Natural killer cell (primary cell): ENCODE results near the gene RPL41. TPM values are rescaled to one million over a fixed set of nuclear protein-coding genes. Genes with fewer than 3 reads are reported as not detected.
"Not testable (repeated sequence)": the region's sequence is repeated elsewhere in the genome, so short reads cannot be mapped to it uniquely, and the experiment has no call there.

Experiments used
- ATAC-seq, 3 donors: fragments of 150-1000 bp in 2 of 3; fragments of 200-7000 bp in 1 of 3; cut with Tn5 transposase; 1 replicate in 1 of 3; 2 replicates in 2 of 3; pipeline ENCODE4 v1.10.0; 2021; ENCODE audit warnings: mild to moderate bottlenecking in 2 of 3, moderate library complexity in 2 of 3
- DNase-seq, 2 donors: peaks; one replicate each; pipeline versions ENCODE4 v3.0.0 to v3.0.0-alpha.2; 2013 to 2021; ENCODE audit warnings: mixed read lengths in 1 of 2
- H3K27ac ChIP-seq: one replicate; pipeline ENCODE4 v1.5.1; 2013; ENCODE audit warnings: mild to moderate bottlenecking, low read length
- H3K27me3 ChIP-seq: one replicate; pipeline ENCODE4 v1.6.1; 2013; ENCODE audit warnings: low read length; ENCODE audit not compliant: control insufficient read depth, insufficient read depth
- H3K36me3 ChIP-seq: one replicate; pipeline ENCODE4 v1.6.1; 2013; ENCODE audit warnings: low read length; ENCODE audit not compliant: control insufficient read depth, insufficient read depth
- H3K4me1 ChIP-seq: one replicate; pipeline ENCODE4 v1.6.1; 2013; ENCODE audit warnings: low read length; ENCODE audit not compliant: control insufficient read depth, insufficient read depth
- H3K4me3 ChIP-seq: one replicate; pipeline ENCODE4 v1.5.1; 2013; ENCODE audit warnings: low read length
- H3K9me3 ChIP-seq: one replicate; pipeline ENCODE4 v1.6.1; 2013; ENCODE audit warnings: low read length; ENCODE audit not compliant: control insufficient read depth, insufficient read depth
- H3K27ac Mint-ChIP-seq, 2 donors: one replicate each; pipeline ENCODE4 v1.8.0; 2022; ENCODE audit warnings: mild to moderate bottlenecking in 2 of 2, mixed read lengths in 2 of 2, moderate library complexity in 1 of 2
- H3K27me3 Mint-ChIP-seq, 2 donors: one replicate each; pipeline ENCODE4 v1.8.0; 2022; ENCODE audit warnings: low read depth in 2 of 2, mixed read lengths in 2 of 2
- H3K36me3 Mint-ChIP-seq: one replicate; pipeline ENCODE4 v1.8.0; 2022; ENCODE audit warnings: mixed read lengths
- H3K4me1 Mint-ChIP-seq, 2 donors: one replicate each; pipeline ENCODE4 v1.8.0; 2022; ENCODE audit warnings: mixed read lengths in 2 of 2
- H3K4me3 Mint-ChIP-seq: one replicate; pipeline ENCODE4 v1.8.0; 2022; ENCODE audit warnings: mild to moderate bottlenecking, moderate library complexity, mixed read lengths
- H3K9me3 Mint-ChIP-seq, 2 donors: one replicate each; pipeline ENCODE4 v1.8.0; 2022; ENCODE audit warnings: mixed read lengths in 2 of 2
- CTCF ChIP-seq: fragments of 200-600 bp; IDR thresholded peaks from one replicate; pipeline ENCODE4 v1.8.0; 2022; ENCODE audit warnings: antibody characterized with exemption
- WGBS: methylation state at CpG from one replicate; pipeline ENCODE4 v1.1.7; 2013; ENCODE audit warnings: missing lambda C conversion rate; ENCODE audit not compliant: insufficient coverage; 5-methylcytosine and 5-hydroxymethylcytosine counted together
- intact Hi-C: fragments of 100-400 bp; cut with micrococcal nuclease; formaldehyde crosslinking; loops from one replicate; pipeline ENCODE4 v1.14.2; 2022
- total RNA-seq, 4 donors: library from RNA; stranded (reverse); fragments of 120-200 nt in 1 of 4; gene quantifications; one replicate each; pipeline versions ENCODE4 v1.2.3 to v1.2.4, GENCODE V29; 2013 to 2022

RPL41 gene
- total RNA-seq = 1,000 to 10,000 TPM; 2,342 to 3,083 (median 3,009) TPM
- 8,358 TPM for total RNA-seq (2013)

GRCh38 chr12:56116267-56117081, at the start of gene RPL41:
TSS of gene RPL41 (plus strand) at chr12:56116633.
- intact Hi-C loops = loop anchor here (1.0 to 5.0 kb wide), 3 partner anchors 12 to 287 kb away; partner anchors contain the start of genes DNAJC14, PA2G4 and RPS26
- ATAC-seq (peak; percentile 57 to 75 (median 58)), DNase-seq (peak; percentile 95 to 97)
- no peak for TF ChIP-seq CTCF
- peak within 1 kb of the TSS; percentile 88 for H3K27ac ChIP-seq
- no peaks in the 10 kb centered on the region for H3K27me3 ChIP-seq
- H3K27me3 Mint-ChIP-seq = no peaks in the 10 kb centered on the region
- H3K27ac Mint-ChIP-seq = peak within 1 kb of the TSS; percentile 95 to 99
- H3K4me1 Mint-ChIP-seq = peaks cover 33% of the 10 kb centered on the region in 2 donors
- peaks cover 11% of the 10 kb centered on the region for H3K36me3 Mint-ChIP-seq
- H3K4me1 ChIP-seq = peaks cover 28% of the 10 kb centered on the region
- peaks cover 27% of the 10 kb centered on the region for H3K36me3 ChIP-seq
- no peaks in the 10 kb centered on the region for H3K9me3 Mint-ChIP-seq
- WGBS = under 1% methylated on average over 32 of the region's 34 CpGs
- H3K9me3 ChIP-seq = no peaks in the 10 kb centered on the region
- peak within 1 kb of the TSS; percentile 98 for H3K4me3 Mint-ChIP-seq
- H3K4me3 ChIP-seq = peak within 1 kb of the TSS; percentile 61

- ATAC-seq = no peak
- WGBS = 93% methylated on average over 4 of the region's 4 CpGs
- no peaks in the 10 kb centered on the region for H3K4me1 ChIP-seq
- TF ChIP-seq CTCF = no peak
- no peaks in the 10 kb centered on the region for H3K36me3 Mint-ChIP-seq
- no peak overlapping the region for H3K4me3 Mint-ChIP-seq
- H3K27me3 ChIP-seq = no peaks in the 10 kb centered on the region
- H3K27ac Mint-ChIP-seq = no peak overlapping the region
- no peaks in the 10 kb centered on the region for H3K36me3 ChIP-seq
- no peak overlapping the region for H3K27ac ChIP-seq
- no peaks in the 10 kb centered on the region for H3K9me3 ChIP-seq
- H3K27me3 Mint-ChIP-seq = peaks cover 0 to 2% of the 10 kb centered on the region in 2 donors
- H3K9me3 Mint-ChIP-seq = no peaks in the 10 kb centered on the region
- no peak for DNase-seq
- H3K4me1 Mint-ChIP-seq = no peaks in the 10 kb centered on the region
- no peak overlapping the region for H3K4me3 ChIP-seq
- intact Hi-C loops = no loop called here
Measured at GRCh38 chr12:56071648-56072047, 44.8 kb upstream of the RPL41 start.

- intact Hi-C loops = no loop called here
- peaks cover 7% of the 10 kb centered on the region for H3K4me1 ChIP-seq
- H3K4me3 Mint-ChIP-seq = no peak overlapping the region
- H3K4me1 Mint-ChIP-seq = peaks cover 0 to 5% of the 10 kb centered on the region in 2 donors
- ATAC-seq (no peak), DNase-seq (no peak)
- H3K4me3 ChIP-seq = no peak overlapping the region
- H3K27ac ChIP-seq = no peak overlapping the region
- no peaks in the 10 kb centered on the region for H3K9me3 Mint-ChIP-seq
- H3K27me3 ChIP-seq = no peaks in the 10 kb centered on the region
- no peak overlapping the region for H3K27ac Mint-ChIP-seq
- no peaks in the 10 kb centered on the region for H3K9me3 ChIP-seq
- no peaks in the 10 kb centered on the region for H3K36me3 Mint-ChIP-seq
- WGBS = 92% methylated on average over 5 of the region's 5 CpGs
- no peaks in the 10 kb centered on the region for H3K36me3 ChIP-seq
- no peaks in the 10 kb centered on the region for H3K27me3 Mint-ChIP-seq
- no peak for TF ChIP-seq CTCF
Measured at GRCh38 chr12:56074396-56074795, 42.0 kb upstream of the RPL41 start.

- peaks cover 20% of the 10 kb centered on the region for H3K4me1 ChIP-seq
- peaks cover 0 to 21% of the 10 kb centered on the region in 2 donors for H3K4me1 Mint-ChIP-seq
- peaks cover 0 to 14% of the 10 kb centered on the region in 2 donors for H3K27me3 Mint-ChIP-seq
- WGBS = 95% methylated on average over 9 of the region's 9 CpGs
- DNase-seq, H3K4me3 ChIP-seq, H3K27me3 ChIP-seq, H3K36me3 ChIP-seq, H3K27ac Mint-ChIP-seq, ATAC-seq, H3K9me3 Mint-ChIP-seq, intact Hi-C loops, H3K4me3 Mint-ChIP-seq, H3K36me3 Mint-ChIP-seq, H3K9me3 ChIP-seq, H3K27ac ChIP-seq: not testable (repeated sequence)
Measured at GRCh38 chr12:56077966-56078365, 38.5 kb upstream of the RPL41 start.
